NCI-H1436 treated with DMSO at 0.1 percent for 48 hours (cell line): ENCODE measurements around the gene TFDP2.

Experiments used
- DNase-seq: peaks from one replicate; lab custom pipeline; 2025; lab: John Stamatoyannopoulos, UW

Gene TFDP2

GRCh38 chr3:141963301-141963700 lies 186.0 kb downstream of the TFDP2 start:
- no peak for DNase-seq

GRCh38 chr3:141960731-141961130 lies 188.6 kb downstream of the TFDP2 start:
- DNase-seq = no peak

GRCh38 chr3:141959589-141960554 lies 189.5 kb downstream of the TFDP2 start:
- no peak for DNase-seq

GRCh38 chr3:141955175-141955574 lies 194.2 kb downstream of the TFDP2 start:
- no peak for DNase-seq

- DNase-seq = no peak
These were observed 196.7 kb downstream of the TFDP2 start for GRCh38 chr3:141952611-141953010.

- DNase-seq = no peak
These were observed 198.5 kb downstream of the TFDP2 start for GRCh38 chr3:141950572-141951493.

- no peak for DNase-seq
These were observed 199.4 kb downstream of the TFDP2 start for GRCh38 chr3:141949972-141950371.

GRCh38 chr3:141949399-141949798 lies 199.9 kb downstream of the TFDP2 start:
- DNase-seq = no peak

- no peak for DNase-seq
These were observed 203.4 kb downstream of the TFDP2 start for GRCh38 chr3:141945726-141946485.

GRCh38 chr3:141942006-141942405 lies 207.3 kb downstream of the TFDP2 start:
- DNase-seq = no peak

GRCh38 chr3:141941093-141941492 lies 208.3 kb downstream of the TFDP2 start:
- no peak for DNase-seq

- DNase-seq = peak; percentile 40
These were observed 209.1 kb downstream of the TFDP2 start for GRCh38 chr3:141940194-141940776.

- DNase-seq = no peak
These were observed 209.6 kb downstream of the TFDP2 start for GRCh38 chr3:141939759-141940158.

GRCh38 chr3:141938011-141938500 lies 211.3 kb downstream of the TFDP2 start:
- DNase-seq = no peak

- DNase-seq = no peak
These were observed 215.0 kb downstream of the TFDP2 start for GRCh38 chr3:141934354-141934753.

GRCh38 chr3:141933421-141934300 lies 215.7 kb downstream of the TFDP2 start:
- no peak for DNase-seq

- no peak for DNase-seq
These were observed 218.5 kb downstream of the TFDP2 start for GRCh38 chr3:141930801-141931200.

- no peak for DNase-seq
These were observed 219.9 kb downstream of the TFDP2 start for GRCh38 chr3:141929341-141929995.

- no peak for DNase-seq
These were observed 220.6 kb downstream of the TFDP2 start for GRCh38 chr3:141928631-141929270.
